ENCODE data around the gene RALGDS. TPM values are rescaled to one million over a fixed set of nuclear protein-coding genes. Genes with fewer than 3 reads are reported as not detected.

The RALGDS gene
- total RNA-seq, 2 experiments from 2014 or later = 23.8 to 28.2 TPM

GRCh38 chr9:133102190-133103021 lies 18.6 kb downstream of the RALGDS start:
- ChIA-PET CTCF (ENCODE audit: unreplicated experiment) (interaction anchor here (0.6 to 1.7 kb wide), 2 partner anchors 42 to 85 kb away, joined by 3 to 4 read pairs; no protein-coding TSS in a partner anchor), POLR2A (no interaction called here)
- no peaks in the 10 kb centered on the region for H3K4me1 ChIP-seq (ENCODE audit: insufficient read depth, low read length, poor library complexity, severe bottlenecking)
- no peak overlapping the region for H3K27ac ChIP-seq (ENCODE audit: low read depth, low read length, poor library complexity, severe bottlenecking)
- no peaks in the 10 kb centered on the region for H3K79me2 ChIP-seq (ENCODE audit: insufficient read depth, low read depth, low read length)
- H3K36me3 ChIP-seq (ENCODE audit: insufficient read depth, low read length) = peaks cover 61% of the 10 kb centered on the region
- H2AFZ ChIP-seq (ENCODE audit: low read length) = no peak overlapping the region
- no peaks in the 10 kb centered on the region for H4K20me1 ChIP-seq (ENCODE audit: insufficient read depth, low read length)
- intact Hi-C loops (cut with micrococcal nuclease; ENCODE audit: unreplicated experiment) = loop anchor here (1.0 kb wide), 1 partner anchor 42 kb away; no protein-coding TSS in a partner anchor
- no peak overlapping the region for H3K4me2 ChIP-seq (ENCODE audit: low read length)
- no peak overlapping the region for H3K4me3 ChIP-seq (ENCODE audit: low read depth, low read length, poor library complexity, severe bottlenecking)
- H3K9me3 ChIP-seq (ENCODE audit: low read length) = no peaks in the 10 kb centered on the region
- TF ChIP-seq EZH2phosphoT487 (IDR thresholded peaks at IDR 0.05; ENCODE audit: borderline replicate concordance, low read depth, low read length) (no peak), CTCF (conservative IDR thresholded peaks at IDR 0.05; ENCODE audit: low read length) (no peak)
- DNase-seq (ENCODE audit: low spot score) = no peak
- no peaks in the 10 kb centered on the region for H3K9me2 ChIP-seq (ENCODE audit: insufficient read depth, low read length)
- no TSS peak for BruUV-seq (replicated peaks)

- POLR2A ChIA-PET = no interaction called here
- H3K9me2 ChIP-seq (ENCODE audit: insufficient read depth, low read length) = no peaks in the 10 kb centered on the region
- intact Hi-C loops (cut with micrococcal nuclease; ENCODE audit: unreplicated experiment) = no loop called here
- H3K4me2 ChIP-seq (ENCODE audit: low read length) = no peak overlapping the region
- TF ChIP-seq CTCF (conservative IDR thresholded peaks at IDR 0.05; ENCODE audit: low read length) (no peak), EZH2phosphoT487 (IDR thresholded peaks at IDR 0.05; ENCODE audit: borderline replicate concordance, low read depth, low read length) (no peak)
- peaks cover 68% of the 10 kb centered on the region for H3K36me3 ChIP-seq (ENCODE audit: insufficient read depth, low read length)
- no TSS peak for BruUV-seq (replicated peaks)
- H3K4me3 ChIP-seq (ENCODE audit: low read depth, low read length, poor library complexity, severe bottlenecking) = no peak overlapping the region
- H3K9me3 ChIP-seq (ENCODE audit: low read length) = peaks cover 2% of the 10 kb centered on the region; the same call in 1 of the 2 replicates
- no peaks in the 10 kb centered on the region for H3K4me1 ChIP-seq (ENCODE audit: insufficient read depth, low read length, poor library complexity, severe bottlenecking)
- H2AFZ ChIP-seq (ENCODE audit: low read length) = no peak overlapping the region
- no peak for DNase-seq (ENCODE audit: low spot score)
- CTCF ChIA-PET (ENCODE audit: unreplicated experiment) = interaction anchor here (1.7 kb wide), 1 partner anchor 42 kb away, joined by 4 read pairs; no protein-coding TSS in a partner anchor
- no peaks in the 10 kb centered on the region for H3K79me2 ChIP-seq (ENCODE audit: insufficient read depth, low read depth, low read length)
- H4K20me1 ChIP-seq (ENCODE audit: insufficient read depth, low read length) = no peaks in the 10 kb centered on the region
- no peak overlapping the region for H3K27ac ChIP-seq (ENCODE audit: low read depth, low read length, poor library complexity, severe bottlenecking)
Observed at GRCh38 chr9:133101356-133102189, 19.5 kb downstream of the RALGDS start.

Measured in OCI-LY7 (cell line).